HG03571 (cell line): ENCODE measurements around the gene BACE2.

Experiments
- ATAC-seq: cut with Tn5 transposase; IDR thresholded peaks from one replicate; pipeline ENCODE4 v1.9.1; 2021; ENCODE audit not compliant: unreplicated experiment

BACE2 gene

GRCh38 chr21:41317063-41317392, 149.1 kb downstream of the BACE2 start:
- ATAC-seq = no peak

GRCh38 chr21:41317458-41317857, 149.5 kb downstream of the BACE2 start:
- ATAC-seq = no peak

- ATAC-seq = no peak
These were observed 150.3 kb downstream of the BACE2 start for GRCh38 chr21:41318218-41318617.

- no peak for ATAC-seq
These were observed 151.3 kb downstream of the BACE2 start for GRCh38 chr21:41319273-41319672.

- no peak for ATAC-seq
These were observed 153.4 kb downstream of the BACE2 start for GRCh38 chr21:41321211-41321907.

GRCh38 chr21:41321908-41322495, 154.0 kb downstream of the BACE2 start:
- no peak for ATAC-seq

- no peak for ATAC-seq
These were observed 154.8 kb downstream of the BACE2 start for GRCh38 chr21:41322496-41323382.

GRCh38 chr21:41325138-41325912, 157.4 kb downstream of the BACE2 start:
- ATAC-seq = no peak

- ATAC-seq = no peak
These were observed 158.6 kb downstream of the BACE2 start for GRCh38 chr21:41326414-41327080.

- ATAC-seq = no peak
These were observed 159.8 kb downstream of the BACE2 start for GRCh38 chr21:41327753-41328152.

- ATAC-seq = no peak
These were observed 161.0 kb downstream of the BACE2 start for GRCh38 chr21:41328660-41329607.
